ENCODE measurements around the gene DNAH8. TPM values are rescaled to one million over a fixed set of nuclear protein-coding genes. Genes with fewer than 3 reads are reported as not detected.
"Not testable (repeated sequence)": the region's sequence is repeated elsewhere in the genome, so short reads cannot be mapped to it uniquely, and the experiment has no call there.

The DNAH8 gene
- total RNA-seq, 1 donor from 2014 or later, result 0.24 TPM

DNA sequence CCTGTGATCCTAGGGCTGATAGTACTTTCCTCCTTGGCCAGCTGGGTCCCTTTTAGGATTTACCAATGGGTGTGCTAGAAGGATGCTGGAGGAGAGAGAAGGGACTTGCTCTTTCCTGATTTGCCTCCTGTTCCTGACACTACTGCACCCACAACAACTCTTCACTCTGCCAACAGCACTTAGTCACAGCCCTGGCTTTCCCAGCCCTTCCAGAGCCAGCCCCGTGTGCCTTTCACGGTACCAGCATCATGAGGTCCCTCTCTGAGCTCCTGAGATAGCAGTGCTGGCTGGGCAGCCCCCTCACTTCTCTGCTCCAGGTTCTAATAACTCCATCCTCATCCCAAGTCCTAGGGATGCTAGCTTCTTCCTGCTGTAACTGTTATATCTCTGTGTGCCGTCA lies 80.9 kb downstream of the DNAH8 start:
- DNase-seq (ENCODE audit: low spot score), result no peak

DNA sequence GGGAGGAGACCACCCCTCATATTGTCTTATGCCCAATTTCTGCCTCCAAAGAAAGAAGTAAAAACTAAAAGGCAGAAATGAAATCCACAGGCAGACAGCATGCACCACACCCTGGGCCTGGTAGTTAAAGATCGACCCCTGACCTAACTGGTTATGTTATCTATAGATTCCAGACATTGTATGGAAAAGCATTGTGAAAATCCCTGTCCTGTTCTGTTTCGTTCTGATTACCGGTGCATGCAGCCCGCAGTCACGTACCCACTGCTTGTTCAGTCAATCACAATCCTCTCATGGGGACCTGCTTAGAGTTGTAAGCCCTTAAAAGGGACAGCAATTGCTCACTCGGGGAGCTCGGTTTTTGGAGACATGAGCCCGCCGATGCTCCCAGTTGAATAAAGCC lies 81.3 kb downstream of the DNAH8 start:
- DNase-seq (ENCODE audit: low spot score), result not testable (repeated sequence)

DNA sequence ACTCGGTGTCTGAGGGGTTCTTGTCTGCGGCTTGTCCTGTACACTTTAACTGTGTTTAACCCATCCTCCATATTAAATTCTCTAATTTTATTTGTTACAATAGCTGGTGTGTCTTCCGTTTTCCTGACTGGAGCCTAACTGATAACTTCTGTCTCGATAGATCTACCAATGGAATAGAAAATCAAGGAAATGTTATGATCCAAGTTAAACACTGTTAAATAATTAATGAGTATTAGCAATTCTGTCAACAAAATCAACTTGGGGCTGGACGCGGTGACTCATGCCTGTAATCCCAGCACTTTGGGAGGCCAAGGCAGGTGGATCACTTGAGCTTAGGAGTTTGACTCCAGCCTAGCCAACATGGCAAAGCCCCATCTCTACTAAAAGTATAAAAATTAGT lies 81.7 kb downstream of the DNAH8 start:
- no peak for DNase-seq (ENCODE audit: low spot score)

DNA sequence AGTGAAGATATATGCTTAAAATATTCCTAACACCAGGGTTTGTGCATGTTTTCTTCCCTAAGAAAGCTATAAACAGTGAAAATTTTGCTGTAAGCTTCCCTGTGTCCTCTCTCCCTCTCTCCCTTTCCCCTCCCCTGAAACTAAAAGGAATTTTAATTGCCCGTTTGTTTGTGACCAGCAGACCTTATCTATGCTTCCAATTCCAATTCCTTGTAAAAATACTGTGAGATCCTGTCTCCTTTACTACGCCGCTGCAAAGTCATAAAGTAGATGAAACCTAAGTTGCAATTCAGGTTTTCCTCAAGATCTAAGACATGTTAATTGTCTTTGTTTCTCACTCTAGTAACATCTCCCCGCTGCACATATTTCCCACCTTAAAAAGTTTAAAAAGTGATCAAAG lies 82.3 kb downstream of the DNAH8 start:
- no peak for DNase-seq (ENCODE audit: low spot score)

DNA sequence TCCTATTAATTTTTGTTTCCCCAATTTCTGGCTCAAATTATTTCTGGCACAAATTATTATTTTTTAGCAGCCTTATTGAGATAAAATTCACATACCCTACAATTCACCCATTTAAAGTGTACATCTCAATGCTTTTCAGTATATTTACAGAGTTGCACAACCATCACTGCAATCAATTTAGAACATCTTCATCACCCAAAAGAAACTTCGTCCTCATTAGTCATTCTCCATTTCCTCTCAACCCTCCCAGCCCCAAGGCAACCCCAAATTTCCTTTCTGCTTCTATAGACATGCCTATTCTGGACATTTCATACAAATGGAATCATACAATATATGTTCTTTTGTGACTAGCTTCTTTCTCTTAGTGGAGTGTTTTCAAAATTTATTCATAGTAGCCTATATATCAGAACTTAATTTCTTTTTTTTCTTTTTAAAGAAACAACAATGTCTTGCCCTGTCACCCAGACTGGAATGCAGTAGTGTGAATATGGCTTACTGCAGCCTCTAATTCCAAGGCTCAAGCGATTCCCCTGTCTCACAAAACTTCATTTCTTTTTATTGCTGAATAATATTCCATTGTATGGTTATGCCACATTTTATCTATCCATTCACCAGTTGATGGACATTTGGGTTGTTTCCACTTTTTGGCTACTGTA lies 84.5 kb downstream of the DNAH8 start:
- no peak for DNase-seq (ENCODE audit: low spot score)

DNA sequence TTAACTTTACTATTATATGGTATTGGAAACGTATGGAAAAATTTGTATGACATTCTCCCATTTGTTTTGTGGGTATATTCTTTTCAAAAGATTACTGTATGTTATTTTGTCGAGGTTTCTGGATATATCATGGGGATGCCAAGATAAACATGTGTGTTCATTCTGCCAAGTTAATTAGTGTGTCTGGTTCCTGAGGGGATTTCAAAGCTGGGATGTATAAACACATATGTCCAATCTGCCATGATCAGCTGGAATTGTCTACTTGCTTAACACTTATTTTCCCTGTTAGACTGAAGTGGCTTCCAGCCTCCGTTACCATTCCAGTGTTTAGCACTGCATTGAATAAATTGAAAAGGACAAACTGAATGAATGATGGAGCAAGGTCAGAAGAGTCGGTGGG lies 86.2 kb downstream of the DNAH8 start:
- no peak for DNase-seq (ENCODE audit: low spot score)

DNA sequence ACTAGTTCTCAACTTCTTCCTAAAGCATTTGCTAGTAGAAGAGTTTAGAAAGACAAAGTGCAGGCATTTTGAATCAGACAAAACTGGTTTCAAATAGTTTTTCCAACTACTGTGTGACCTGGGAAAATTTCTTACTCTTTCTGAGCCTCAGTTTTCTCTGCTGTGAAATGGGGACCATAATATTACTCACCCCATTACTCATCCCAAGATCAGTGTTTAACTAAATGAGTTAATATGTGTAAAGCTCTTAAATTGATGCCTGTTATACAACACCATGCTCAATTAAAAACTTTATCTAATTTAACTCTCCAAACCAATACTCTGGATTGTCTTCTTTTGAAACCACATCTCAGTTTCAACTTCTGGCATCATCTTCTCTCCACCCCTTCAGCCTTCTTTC lies 87.4 kb downstream of the DNAH8 start:
- DNase-seq (ENCODE audit: low spot score), result no peak

DNA sequence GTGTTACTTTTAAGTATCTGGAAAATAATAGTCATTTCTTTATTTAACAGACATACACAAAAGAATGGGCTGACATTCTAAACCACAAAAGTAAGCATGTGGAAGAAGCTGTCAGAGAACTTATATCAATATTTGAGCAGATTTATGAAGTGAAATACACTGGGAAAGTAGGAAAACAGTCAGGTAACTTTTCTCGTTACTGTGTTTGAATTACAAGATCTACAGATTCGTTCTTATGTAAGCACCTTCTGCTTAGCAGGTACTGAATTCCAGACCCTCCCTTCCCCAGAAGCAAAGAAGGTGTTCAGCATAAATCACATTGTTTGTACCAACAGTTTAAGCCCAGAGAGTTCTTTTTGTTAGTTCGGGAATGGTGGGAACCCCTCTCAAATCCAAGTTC lies 88.0 kb downstream of the DNAH8 start:
- DNase-seq (ENCODE audit: low spot score), result no peak

DNA sequence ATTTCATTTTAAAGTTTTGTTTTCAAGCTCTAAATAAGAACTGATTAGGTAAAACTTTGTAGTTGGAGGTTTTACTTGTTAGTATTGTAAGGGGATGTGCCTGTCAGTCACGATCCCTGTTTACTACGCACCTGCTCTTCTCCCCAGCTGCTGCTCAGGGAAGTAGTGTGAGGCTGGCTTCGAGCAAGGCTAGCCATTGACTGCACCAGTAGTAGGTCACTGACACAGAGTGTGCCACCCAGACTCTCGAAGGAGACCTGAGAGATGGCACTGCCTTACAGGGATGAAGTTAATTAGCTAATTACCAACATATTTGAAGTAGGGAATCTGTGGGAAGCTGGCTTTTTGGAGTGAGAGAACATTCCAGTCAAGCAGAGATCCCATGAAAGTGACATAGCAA lies 89.2 kb downstream of the DNAH8 start:
- DNase-seq (ENCODE audit: low spot score), result no peak

DNA sequence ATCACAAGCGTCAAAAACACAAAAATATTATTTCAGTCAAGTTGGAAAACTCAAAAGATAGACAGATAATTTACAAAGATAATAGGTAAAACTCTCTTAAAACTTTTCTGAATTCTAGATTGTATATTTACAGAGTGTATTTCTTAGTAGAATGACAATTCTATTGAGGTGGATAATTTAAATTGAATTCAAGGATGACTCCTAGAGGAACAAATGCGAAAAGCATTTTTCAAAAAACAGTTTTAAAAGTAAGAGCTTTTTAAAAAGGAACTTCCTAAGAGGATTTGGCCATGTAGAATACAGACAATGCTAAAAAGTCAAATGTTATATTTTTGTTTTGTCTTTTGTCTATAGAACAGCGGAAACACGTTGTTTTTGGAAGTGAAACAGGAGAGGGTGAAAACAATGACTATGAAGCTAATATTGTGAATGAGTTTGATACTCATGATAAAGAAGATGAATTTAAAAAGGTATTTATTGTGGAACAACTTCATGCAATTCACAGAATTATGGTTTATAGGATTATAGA lies 90.1 kb downstream of the DNAH8 start:
- DNase-seq (ENCODE audit: low spot score), result no peak

DNA sequence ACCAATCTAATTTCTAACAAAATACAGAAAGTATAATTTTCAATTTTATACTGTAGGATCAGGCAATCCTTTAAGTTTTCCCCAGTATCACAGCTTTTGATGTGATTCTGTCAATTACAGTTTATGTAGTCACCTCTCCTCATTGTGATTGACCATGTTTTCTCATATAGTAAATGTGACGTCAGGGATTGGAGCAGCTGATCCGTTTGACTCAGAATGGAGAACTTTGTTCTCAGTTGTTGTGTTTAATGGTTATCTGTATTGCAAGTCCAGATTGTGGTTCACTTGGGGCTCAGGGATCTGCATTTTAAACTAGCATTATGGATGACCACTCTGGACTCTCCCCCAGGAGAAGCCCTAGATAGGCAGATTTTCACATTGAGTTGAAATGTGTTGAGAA lies 90.6 kb downstream of the DNAH8 start:
- DNase-seq (ENCODE audit: low spot score), result no peak

DNA sequence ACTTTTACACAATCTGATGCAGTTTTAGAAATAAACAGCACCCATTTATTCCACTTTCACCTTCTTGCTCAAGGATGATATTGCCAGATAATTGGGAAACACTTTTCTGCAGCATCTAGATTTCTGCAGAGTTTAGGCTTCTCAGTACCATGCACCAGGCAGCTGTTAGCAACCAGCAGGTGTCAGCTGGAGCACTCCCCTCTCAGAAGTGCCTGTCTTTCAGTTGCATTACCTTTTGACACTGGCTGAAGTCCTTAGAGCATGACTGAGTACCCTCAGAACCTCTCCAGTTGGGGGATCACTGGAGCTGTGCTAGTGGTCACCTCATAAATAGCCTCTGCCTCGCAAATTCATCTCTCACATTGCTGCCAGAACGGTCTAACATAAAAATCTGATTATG lies 91.2 kb downstream of the DNAH8 start:
- no peak for DNase-seq (ENCODE audit: low spot score)

DNA sequence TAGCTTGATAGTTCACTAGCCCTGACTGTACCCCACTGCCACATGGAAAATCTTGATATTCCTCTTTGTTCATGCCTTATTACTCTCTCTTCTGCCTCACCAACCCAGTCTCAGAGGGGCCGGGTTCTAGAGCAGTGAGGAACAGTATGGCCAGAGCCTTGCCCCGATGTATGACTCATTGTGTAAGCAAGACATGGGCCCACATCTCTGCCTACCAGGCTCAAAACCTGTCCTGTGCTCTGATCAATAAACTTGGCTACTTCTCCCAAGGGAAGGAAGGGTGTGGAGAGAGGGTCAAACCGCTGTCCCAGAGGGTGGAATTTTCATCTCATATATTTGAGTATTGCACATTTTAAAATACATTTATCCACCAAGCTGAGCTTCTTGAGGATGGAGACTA lies 91.7 kb downstream of the DNAH8 start:
- no peak for DNase-seq (ENCODE audit: low spot score)

DNA sequence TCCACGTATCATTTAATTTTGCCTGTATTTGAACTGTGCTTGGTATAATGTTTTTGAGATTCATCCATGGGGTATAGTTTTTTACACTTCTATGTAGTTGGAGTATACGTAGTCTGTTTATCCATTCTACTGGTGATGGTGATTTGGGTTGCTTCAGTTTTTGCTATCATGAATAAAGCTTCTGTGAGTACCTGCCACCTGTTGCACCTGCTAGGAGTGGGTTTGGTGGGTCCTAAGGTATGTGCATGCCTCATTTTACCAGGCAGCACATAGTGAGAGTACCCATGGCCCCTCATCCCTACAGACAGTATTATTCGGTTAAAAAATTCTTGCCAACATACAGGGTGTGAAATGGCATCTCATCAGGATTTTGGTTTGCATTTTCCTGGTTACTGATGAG lies 92.9 kb downstream of the DNAH8 start:
- DNase-seq (ENCODE audit: low spot score), result no peak

DNA sequence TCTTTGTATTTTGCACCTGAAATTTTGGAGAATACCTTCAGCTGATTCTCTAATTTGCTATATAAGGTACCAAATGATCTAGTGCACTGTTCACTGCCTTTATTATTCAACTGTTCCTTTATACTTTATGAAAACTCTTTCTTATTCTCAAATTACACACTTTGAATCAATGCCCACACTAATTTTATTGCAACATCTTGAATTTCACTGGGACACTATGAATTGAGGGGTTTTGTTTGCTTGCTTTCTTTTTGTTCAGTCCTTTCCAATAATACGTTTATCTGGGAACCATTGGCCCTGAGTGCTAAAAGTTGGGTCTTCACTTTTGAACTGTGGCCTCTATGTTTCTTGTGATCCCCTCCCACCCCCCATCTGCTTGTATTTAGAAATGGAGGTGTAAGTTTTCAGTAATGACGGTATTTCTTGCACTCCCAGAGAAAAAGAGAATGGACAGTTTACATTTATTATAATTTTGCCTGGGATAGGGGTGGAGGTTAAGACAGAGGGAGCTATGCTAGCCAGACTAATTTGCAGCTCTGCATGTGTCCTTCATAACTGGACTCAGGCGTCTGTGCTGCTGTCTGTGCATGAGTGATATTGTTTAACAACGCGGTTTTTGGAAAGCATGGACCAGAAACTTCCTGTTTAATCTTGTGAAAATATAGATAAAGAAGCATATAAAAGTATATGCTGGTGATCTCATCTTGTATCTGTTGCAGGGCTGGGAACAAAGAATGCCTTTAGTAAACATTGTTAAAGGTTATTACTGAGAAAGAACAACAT lies 98.1 kb downstream of the DNAH8 start:
- no peak for DNase-seq (ENCODE audit: low spot score)

DNA sequence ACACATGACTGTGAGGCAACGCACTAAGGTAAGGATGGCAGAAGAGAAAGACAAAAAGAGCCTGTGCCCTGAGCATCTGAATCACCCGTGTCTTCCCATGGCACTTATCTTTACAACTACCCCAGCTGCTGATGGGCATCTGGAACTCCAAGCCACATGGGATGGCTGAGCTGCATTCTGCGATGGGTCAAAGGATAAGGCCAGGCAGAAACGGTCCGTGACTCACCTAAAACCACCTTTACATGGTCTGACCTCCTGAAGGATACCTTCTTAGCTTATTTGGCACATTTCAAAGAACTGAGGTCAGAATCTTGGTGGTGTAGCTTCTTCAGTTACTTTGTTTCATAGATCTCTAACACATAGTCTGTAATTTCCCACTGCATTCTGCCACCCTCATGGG lies 99.7 kb downstream of the DNAH8 start:
- no peak for DNase-seq (ENCODE audit: low spot score)

DNA sequence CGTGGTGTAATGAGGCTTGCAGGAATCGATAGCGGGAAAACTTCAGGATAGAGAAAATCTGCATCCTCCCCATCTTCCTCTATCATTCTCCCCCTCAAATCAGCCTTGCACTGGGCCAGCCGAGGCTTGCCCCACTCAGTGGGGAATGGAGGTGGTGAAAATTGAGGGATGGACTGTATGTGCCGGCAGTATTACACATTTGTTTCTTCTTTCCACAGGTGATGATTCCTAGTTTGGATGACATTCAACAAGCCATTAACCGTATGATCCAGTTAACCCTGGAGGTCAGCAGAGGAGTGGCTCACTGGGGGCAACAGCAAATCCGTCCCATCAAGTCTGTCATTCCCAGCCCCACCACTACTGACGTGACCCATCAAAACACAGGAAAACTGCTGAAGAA lies 100.1 kb downstream of the DNAH8 start:
- DNase-seq (ENCODE audit: low spot score), result no peak

DNA sequence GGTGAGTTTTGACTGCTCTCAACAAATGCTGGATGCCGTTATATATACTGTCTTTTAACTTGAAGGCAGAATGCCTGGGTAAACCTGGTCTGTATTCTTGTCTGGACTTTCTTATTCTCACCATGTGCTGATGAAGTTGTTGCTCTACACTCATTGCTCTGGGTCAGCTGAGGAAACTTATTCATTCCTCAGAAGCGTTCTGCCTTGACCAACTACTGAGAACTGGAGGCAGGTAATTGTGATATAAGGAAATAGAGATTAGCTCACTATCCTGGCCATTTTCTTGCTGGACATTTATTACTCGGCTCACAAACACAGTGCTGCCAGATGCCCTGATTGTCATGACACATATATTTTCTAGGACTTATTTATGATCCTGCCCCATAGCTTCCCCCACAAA lies 103.6 kb downstream of the DNAH8 start:
- DNase-seq (ENCODE audit: low spot score), result no peak

DNA sequence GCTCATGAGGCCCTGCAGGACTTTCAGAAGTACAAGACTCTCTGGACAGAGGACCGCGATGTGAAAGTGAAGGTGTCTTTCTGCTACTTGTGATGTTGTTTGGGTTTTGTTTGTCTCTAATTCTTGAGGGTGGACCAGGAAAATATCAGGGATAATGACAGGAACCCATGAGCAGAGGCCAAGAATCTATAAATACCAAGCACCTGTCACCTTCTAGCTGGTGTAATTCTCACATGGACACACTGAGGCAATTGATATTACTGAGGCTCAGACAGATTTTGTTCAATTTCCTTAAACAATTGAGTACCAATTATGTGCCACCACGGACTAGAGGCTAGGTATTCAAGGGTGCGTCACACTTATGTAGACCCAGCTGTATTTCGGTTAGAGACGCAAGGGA lies 107.9 kb downstream of the DNAH8 start:
- DNase-seq (ENCODE audit: low spot score), result no peak

DNA sequence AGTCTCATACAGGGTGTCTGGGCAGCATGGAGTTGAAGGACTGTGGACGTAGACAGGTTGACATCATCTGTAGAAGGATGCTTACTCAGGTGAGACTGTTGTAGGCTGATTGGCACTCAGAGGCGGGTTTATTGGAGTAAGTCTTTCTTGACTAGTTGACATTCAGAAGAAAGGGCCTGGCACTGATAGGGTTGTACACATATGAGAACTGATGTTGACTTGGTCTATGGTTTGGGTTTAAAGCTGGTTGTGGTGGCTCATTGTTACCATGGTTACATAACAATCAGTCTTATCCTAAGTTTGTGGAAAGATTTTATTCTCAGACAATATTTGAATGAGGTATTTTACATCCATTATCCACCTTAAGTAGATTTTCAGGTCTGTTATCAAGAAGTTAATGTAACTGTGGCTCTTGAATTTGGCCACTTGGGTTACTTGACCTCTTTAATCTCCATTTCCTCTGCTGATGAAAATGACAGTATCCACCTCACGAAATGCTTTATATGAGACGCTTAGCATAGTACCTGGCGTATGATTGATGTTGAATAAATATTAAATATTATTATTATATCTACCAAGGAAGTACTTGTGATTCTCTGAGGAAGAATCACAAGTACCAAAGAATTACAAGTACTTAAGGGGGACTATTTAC lies 109.3 kb downstream of the DNAH8 start:
- no peak for DNase-seq (ENCODE audit: low spot score)

DNA sequence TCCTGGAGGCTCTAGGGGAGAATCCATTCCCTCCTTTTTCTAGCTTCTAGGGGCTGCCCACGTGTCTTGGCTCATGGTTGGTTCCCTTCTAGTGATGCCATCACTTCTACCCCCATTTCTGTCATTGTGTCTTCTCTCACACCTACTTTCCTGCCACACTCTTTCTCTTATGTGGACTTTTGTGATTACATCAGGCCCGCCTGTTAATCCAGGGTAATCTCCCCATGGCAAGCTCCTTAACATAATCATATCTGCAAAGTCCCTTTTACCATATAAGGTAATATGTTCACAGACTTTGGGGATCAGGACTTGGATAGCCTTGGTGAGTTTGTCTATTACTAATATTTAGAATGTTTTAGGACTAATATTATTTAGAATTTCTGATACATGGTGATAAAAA lies 111.9 kb downstream of the DNAH8 start:
- no peak for DNase-seq (ENCODE audit: low spot score)

DNA sequence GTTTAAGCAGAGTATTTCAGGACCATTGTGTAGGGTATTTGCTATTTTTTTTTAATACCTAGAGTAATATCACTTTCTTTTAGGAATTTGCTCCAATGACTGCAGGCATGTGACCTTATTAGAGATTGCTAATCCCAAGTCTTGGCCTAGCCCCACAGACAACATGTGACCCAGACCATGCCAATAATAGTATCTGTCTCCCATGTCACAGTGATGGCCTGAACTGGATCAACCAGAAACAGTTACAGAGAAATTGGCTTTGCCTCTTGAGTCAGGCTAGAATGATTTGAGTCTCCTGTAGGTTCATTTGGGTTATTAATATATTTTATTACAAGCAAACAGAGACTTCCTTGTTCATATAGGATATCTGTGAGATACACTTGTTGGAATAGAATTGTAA lies 116.8 kb downstream of the DNAH8 start:
- DNase-seq (ENCODE audit: low spot score), result no peak

DNA sequence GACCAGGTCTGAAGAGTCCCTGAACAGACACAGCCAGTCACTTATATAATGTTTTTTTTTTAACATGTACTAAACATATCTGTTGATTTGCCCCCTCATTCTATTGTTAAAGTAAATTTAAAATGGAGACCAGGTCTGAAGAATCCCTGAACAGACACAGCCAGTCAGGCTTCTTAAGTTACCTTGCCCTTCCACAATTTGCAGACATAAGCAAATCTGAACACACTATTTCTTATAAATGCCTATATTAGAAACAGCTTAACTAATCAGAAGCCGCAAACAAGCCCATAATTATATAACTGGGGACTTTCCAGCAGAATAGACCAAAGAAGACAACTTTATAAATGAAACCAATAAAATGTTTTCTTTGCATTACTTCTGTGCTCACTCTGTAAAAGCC lies 118.2 kb downstream of the DNAH8 start:
- DNase-seq (ENCODE audit: low spot score), result no peak
